ENCODE data around the gene LPAR1. TPM values are rescaled to one million over a fixed set of nuclear protein-coding genes. Genes with fewer than 3 reads are reported as not detected.

The LPAR1 gene
- total and polyA plus RNA-seq, 10 donors = 8.1 to 63.8 (median 34.4) TPM

DNA sequence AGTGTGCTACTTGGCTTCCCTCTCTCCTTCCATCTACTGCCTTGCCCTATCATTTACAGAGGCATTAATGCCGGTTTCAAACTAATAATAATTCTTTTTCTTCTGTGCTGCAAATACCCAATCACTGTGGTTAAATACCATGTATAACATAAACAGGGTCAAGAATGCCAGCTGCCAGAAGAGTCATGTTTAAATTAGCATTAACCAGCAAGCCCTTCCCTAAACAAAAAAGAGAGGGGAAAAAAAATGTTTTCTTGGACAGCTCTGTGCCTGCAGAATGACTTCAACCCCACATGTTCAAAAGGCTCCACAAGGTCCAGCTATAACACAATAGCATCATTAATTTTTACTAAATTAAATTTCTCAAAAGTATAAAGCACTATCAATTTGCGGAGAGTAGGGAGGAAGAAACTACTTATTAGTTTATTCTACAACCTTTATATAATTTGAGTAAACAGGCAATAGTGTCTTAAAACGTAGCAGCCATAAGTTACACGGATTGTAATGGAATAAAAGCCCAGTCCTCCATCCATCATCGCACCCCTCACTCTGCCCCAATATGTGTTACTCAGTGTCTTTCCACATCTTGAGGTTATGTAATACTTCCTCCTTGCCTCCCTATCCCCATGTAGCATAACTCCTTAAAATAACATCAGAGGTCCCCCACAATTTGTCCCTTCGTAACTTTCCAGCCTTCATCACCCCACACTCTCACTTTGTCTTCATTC, 3.9 kb downstream of the LPAR1 start:
- H3K27ac ChIP-seq = peak overlapping the region in 4 of 8 donors; percentile 84 to 88 (median 84)
- peaks cover 0 to 71% (median 39%) of the 10 kb centered on the region in 7 donors for H3K27me3 ChIP-seq (replicated peaks in 1 of 7)
- no peak for TF ChIP-seq POLR2AphosphoS5 (IDR thresholded peaks at IDR 0.05)
- no peak for TF ChIP-seq POLR2A (IDR thresholded peaks at IDR 0.05)
- TF ChIP-seq, protein P1, sequence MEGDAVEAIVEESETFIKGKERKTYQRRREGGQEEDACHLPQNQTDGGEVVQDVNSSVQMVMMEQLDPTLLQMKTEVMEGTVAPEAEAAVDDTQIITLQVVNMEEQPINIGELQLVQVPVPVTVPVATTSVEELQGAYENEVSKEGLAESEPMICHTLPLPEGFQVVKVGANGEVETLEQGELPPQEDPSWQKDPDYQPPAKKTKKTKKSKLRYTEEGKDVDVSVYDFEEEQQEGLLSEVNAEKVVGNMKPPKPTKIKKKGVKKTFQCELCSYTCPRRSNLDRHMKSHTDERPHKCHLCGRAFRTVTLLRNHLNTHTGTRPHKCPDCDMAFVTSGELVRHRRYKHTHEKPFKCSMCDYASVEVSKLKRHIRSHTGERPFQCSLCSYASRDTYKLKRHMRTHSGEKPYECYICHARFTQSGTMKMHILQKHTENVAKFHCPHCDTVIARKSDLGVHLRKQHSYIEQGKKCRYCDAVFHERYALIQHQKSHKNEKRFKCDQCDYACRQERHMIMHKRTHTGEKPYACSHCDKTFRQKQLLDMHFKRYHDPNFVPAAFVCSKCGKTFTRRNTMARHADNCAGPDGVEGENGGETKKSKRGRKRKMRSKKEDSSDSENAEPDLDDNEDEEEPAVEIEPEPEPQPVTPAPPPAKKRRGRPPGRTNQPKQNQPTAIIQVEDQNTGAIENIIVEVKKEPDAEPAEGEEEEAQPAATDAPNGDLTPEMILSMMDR (IDR thresholded peaks at IDR 0.05 in 8 of 11, conservative IDR thresholded peaks at IDR 0.05 in 3 of 11) = no peak
- peaks cover 5 to 38% (median 18%) of the 10 kb centered on the region in 6 donors for H3K4me1 ChIP-seq
- intact Hi-C loops (cut with DNase I; ENCODE audit: low total_unique reads) = no loop called here
- peak overlapping the region in 2 of 8 donors; percentile 50 to 69 for H3K4me3 ChIP-seq
- no peak for DNase-seq
- H3K9me3 ChIP-seq = no peaks in the 10 kb centered on the region
- H3K36me3 ChIP-seq = no peaks in the 10 kb centered on the region
- WGBS, 5 donors = 64 to 81% (median 70%) methylated on average over 6 of the region's 6 CpGs

DNA sequence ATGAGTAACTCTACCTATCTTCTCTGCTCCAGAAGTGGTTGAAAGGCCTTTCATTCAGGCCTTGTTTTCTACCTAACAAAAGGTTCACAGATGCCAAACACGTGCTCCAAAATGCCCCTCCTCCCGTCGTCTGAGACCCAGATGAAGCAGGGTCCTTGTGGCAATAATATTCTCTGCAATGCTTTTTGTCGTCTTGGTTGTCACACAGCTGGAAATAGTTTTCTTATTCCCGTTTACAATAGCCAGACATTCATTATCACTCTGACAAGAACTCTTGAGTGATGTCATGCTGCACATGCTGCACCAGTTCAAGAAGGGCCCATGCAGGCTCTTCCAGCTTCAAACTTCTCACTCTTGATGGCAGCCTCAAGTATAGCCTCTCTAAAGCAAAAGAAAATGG, 7.8 kb downstream of the LPAR1 start:
- no peak for TF ChIP-seq POLR2A (IDR thresholded peaks at IDR 0.05)
- no peak for TF ChIP-seq POLR2AphosphoS5 (IDR thresholded peaks at IDR 0.05)
- TF ChIP-seq, protein P1 (IDR thresholded peaks at IDR 0.05 in 8 of 11, conservative IDR thresholded peaks at IDR 0.05 in 3 of 11) = no peak
- H3K4me3 ChIP-seq = no peak overlapping the region
- H3K27me3 ChIP-seq (replicated peaks in 1 of 7) = peaks cover 0 to 37% (median 5%) of the 10 kb centered on the region in 7 donors
- WGBS, 5 donors = 68 to 86% (median 81%) methylated on average over 5 of the region's 5 CpGs
- intact Hi-C loops (cut with DNase I; ENCODE audit: low total_unique reads) = no loop called here
- no peaks in the 10 kb centered on the region for H3K36me3 ChIP-seq
- H3K27ac ChIP-seq = peak overlapping the region in 2 of 8 donors; percentile 17 to 18
- DNase-seq = no peak
- no peaks in the 10 kb centered on the region for H3K9me3 ChIP-seq
- peaks cover 0 to 9% (median 0%) of the 10 kb centered on the region in 6 donors for H3K4me1 ChIP-seq

DNA sequence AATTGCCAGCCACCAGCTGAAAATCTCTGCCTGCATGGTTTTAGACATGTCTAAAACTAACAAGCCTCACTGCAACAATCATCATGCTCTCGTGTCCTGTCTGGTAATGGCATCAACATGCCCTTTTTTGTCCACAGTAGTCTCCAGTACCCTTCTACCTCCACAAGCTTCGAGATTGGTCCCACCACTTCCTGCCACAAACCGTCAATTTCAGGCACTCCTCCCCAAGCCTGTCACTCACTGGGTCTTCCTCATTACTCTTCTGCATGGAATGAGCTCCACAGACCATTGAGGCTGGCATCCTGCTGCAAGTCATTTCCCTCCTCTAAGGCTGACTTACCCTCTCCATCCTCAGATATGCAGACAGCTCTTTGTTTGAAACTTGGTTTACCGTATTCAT, 9.0 kb downstream of the LPAR1 start:
- Histone ChIP-seq H3K4me3 (no peak overlapping the region), H3K27me3 (replicated peaks in 1 of 7) (peaks cover 0 to 24% (median 0%) of the 10 kb centered on the region in 7 donors), H3K9me3 (peaks cover 0 to 6% (median 0%) of the 10 kb centered on the region in 8 donors), H3K27ac (no peak overlapping the region), H3K4me1 (peaks cover 0 to 6% (median 0%) of the 10 kb centered on the region in 6 donors), H3K36me3 (no peaks in the 10 kb centered on the region)
- 37 to 61% (median 50%) methylated on average over 4 of the region's 4 CpGs for WGBS, 5 donors
- intact Hi-C loops (cut with DNase I; ENCODE audit: low total_unique reads) = no loop called here
- no peak for DNase-seq
- TF ChIP-seq, protein P1 (IDR thresholded peaks at IDR 0.05 in 8 of 11, conservative IDR thresholded peaks at IDR 0.05 in 3 of 11) = no peak
- TF ChIP-seq POLR2AphosphoS5 (IDR thresholded peaks at IDR 0.05) (no peak), POLR2A (IDR thresholded peaks at IDR 0.05) (no peak)

DNA sequence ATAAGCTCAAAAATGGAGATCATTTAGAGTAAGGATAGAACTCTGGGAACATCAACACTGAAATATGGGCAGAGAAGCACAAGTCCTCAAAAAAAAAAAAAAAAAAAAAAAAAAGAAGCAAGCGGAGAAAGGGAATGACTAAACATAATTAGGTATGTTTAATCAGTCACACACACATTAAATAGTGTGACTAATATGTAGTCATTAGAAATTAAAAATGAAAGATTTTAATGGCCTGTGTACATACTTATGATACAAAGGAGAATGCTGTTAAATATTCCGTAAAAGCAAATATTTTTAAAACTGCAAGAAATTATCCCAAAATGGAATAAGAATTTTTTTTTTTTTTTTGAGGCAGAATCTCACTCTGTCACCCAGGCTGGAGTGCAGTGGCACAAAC, 10.5 kb downstream of the LPAR1 start:
- H3K36me3 ChIP-seq = no peaks in the 10 kb centered on the region
- H3K4me3 ChIP-seq = no peak overlapping the region
- H3K27ac ChIP-seq = no peak overlapping the region
- H3K9me3 ChIP-seq = peaks cover 0 to 6% (median 0%) of the 10 kb centered on the region in 8 donors
- intact Hi-C loops (cut with DNase I; ENCODE audit: low total_unique reads) = no loop called here
- 91 to 96% (median 95%) methylated on average over 2 of the region's 2 CpGs for WGBS, 5 donors
- no peak for DNase-seq
- H3K27me3 ChIP-seq (replicated peaks in 1 of 7) = peaks cover 0 to 15% (median 0%) of the 10 kb centered on the region in 7 donors
- peaks cover 0 to 10% (median 0%) of the 10 kb centered on the region in 6 donors for H3K4me1 ChIP-seq
- no peak for TF ChIP-seq POLR2AphosphoS5 (IDR thresholded peaks at IDR 0.05)
- TF ChIP-seq, protein P1 (IDR thresholded peaks at IDR 0.05 in 8 of 11, conservative IDR thresholded peaks at IDR 0.05 in 3 of 11) = no peak
- TF ChIP-seq POLR2A (IDR thresholded peaks at IDR 0.05) = no peak
